Testis (tissue), 2 donors: ENCODE results near the gene MAP4.

Experiments
- CTCF ChIP-seq, 3 experiments: fragments of 450-650 bp in 2 of 3; fragments of 200-600 bp in 1 of 3; sonication (generic) in 1 of 3; IDR thresholded peaks; one replicate each; pipeline ENCODE4 v1.5.1; 2016 to 2019; ENCODE audit warnings: antibody characterized with exemption in 3 of 3, mild to moderate bottlenecking in 2 of 3, moderate library complexity in 1 of 3
- POLR2A ChIP-seq: fragments of 450-650 bp; IDR thresholded peaks from one replicate; pipeline ENCODE4 v1.6.1; 2017; ENCODE audit warnings: antibody characterized with exemption, mild to moderate bottlenecking, moderate library complexity

DNA sequence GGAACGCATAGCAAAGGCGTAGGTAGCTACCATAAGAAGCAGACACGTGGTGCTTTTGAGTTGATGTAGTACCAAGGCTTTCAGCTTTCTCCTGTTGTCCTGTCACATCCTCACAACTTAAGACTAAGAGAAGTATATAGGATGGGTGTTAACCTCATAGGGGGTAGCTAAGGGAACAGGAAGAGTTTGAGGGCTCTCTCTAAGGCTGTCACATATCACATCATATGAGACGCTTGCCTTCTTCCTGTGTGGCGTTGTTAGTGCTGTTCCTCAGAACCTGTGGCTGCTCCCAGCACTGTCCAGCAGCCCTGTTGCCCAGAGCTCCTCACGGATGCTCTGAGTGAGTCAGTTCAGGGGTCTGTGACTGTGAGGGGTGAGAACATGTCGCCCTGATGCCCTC is 198.6 kb downstream of the MAP4 start:
- no peak for TF ChIP-seq CTCF (IDR thresholded peaks at IDR 0.05)
- TF ChIP-seq POLR2A, result no peak
